Vagina (tissue), 2 donors: ENCODE results near the gene SCLT1.

Experiments used
- POLR2A ChIP-seq, 2 donors: fragments of 450-650 bp; IDR thresholded peaks; one replicate each; pipeline ENCODE4 v1.6.1; 2017; ENCODE audit warnings: antibody characterized with exemption in 2 of 2, mild to moderate bottlenecking in 2 of 2, moderate library complexity in 2 of 2
- TF ChIP-seq, protein P1 (sequence below), 3 experiments: fragments of 450-650 bp in 2 of 3; fragments of 200-600 bp in 1 of 3; sonication (generic) in 1 of 3; IDR thresholded peaks; one replicate each; pipeline ENCODE4 v1.5.1; 2017 to 2019; ENCODE audit warnings: antibody characterized with exemption in 3 of 3, mild to moderate bottlenecking in 2 of 3, moderate library complexity in 2 of 3

DNA sequence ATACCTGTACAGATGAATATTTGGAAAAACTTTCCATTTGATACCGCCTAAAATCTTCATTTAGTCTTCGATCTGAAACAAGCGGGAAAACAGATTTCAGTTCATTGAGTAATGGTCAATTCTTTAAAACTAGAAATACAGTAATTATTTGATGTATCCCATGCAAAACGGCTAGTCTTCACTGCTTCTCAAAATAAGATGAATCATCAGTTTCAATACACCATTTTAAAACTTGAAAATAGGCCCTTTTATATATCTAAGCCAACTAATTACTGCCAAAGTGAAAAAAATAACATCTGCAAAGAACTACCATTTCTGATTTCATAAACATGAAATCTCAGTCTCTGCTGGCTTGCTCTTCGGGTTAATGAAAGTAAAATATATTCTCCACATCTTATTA, 11.0 kb downstream of the SCLT1 start:
- TF ChIP-seq POLR2A (IDR thresholded peaks at IDR 0.05) = no peak
- TF ChIP-seq, protein P1, sequence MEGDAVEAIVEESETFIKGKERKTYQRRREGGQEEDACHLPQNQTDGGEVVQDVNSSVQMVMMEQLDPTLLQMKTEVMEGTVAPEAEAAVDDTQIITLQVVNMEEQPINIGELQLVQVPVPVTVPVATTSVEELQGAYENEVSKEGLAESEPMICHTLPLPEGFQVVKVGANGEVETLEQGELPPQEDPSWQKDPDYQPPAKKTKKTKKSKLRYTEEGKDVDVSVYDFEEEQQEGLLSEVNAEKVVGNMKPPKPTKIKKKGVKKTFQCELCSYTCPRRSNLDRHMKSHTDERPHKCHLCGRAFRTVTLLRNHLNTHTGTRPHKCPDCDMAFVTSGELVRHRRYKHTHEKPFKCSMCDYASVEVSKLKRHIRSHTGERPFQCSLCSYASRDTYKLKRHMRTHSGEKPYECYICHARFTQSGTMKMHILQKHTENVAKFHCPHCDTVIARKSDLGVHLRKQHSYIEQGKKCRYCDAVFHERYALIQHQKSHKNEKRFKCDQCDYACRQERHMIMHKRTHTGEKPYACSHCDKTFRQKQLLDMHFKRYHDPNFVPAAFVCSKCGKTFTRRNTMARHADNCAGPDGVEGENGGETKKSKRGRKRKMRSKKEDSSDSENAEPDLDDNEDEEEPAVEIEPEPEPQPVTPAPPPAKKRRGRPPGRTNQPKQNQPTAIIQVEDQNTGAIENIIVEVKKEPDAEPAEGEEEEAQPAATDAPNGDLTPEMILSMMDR (IDR thresholded peaks at IDR 0.05) = no peak
